ENCODE measurements around the gene BCL11B. TPM values are rescaled to one million over a fixed set of nuclear protein-coding genes. Genes with fewer than 3 reads are reported as not detected.

The BCL11B gene
- total and polyA plus RNA-seq, 2 of the 8 experiments (the other 6 are each of a cell fraction or from before 2014, with no cell fraction given): 0.63 to 5.9 TPM

DNA sequence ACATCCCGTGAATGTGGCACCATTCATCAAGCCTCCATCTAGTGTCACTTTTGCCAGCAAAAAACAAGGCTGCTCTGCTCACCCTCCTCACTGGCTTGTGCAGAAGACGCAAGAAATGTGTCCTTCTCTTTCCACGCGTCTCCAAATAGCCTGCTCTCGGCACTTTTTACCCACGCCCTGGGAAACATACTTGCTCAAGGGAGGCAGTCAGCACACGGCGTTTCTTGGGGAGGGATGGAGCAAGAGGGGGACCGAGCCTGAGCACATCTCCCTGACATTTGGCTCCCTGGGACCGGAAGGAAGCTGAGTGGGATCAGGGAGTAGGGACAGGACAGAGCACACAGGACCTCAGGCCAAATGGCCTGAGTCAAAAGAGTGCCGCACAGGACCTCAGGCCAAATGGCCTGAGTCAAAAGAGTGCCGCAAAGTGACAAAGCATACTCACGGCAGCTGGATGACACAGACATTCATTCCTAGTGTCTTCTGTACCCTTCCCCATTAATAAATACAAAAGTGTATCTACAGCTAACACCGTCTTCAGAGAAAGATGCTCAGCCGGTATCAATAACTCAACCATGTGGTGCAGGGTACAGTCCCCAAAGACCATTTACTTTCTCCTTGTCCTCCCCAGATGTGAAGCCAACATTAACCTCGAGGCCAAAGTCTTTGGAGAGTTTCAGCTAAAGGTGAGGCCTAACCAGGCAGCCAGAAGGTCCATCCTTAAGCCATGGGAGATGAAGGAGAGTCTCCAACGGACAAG, 7.1 kb downstream of the BCL11B start:
- no peaks in the 10 kb centered on the region for H3K9me3 ChIP-seq (ENCODE audit: insufficient read depth in 2 of 2, low read depth in 1 of 2, low read length in 1 of 2)
- ChIA-PET CTCF (ENCODE audit: partially characterized antibody) (interaction anchor here (0.9 to 4.7 kb wide), 19 partner anchors 10 to 229 kb away, joined by 3 to 45 read pairs (median 8); no protein-coding TSS in a partner anchor), POLR2A (ENCODE audit: partially characterized antibody) (interaction anchor here (0.9 kb wide), 1 partner anchor 40 kb away, joined by 3 read pairs; no protein-coding TSS in a partner anchor)
- H3K18ac ChIP-seq (ENCODE audit: extremely low read depth, low read length): no peak overlapping the region
- H3K79me2 ChIP-seq (ENCODE audit: control insufficient read depth in 1 of 2, insufficient read depth in 2 of 2, low read length in 2 of 2): peaks cover 0 to 87% of the 10 kb centered on the region in 2 experiments; a peak in 3 of 4 replicates
- no peak overlapping the region for H2BK120ac ChIP-seq (replicated peaks; ENCODE audit: low read depth, low read length)
- no peak overlapping the region for H2BK5ac ChIP-seq (ENCODE audit: low read depth, low read length)
- no peak overlapping the region for H3K4ac ChIP-seq (replicated peaks; ENCODE audit: insufficient read length, low read depth, low read length)
- H3K56ac ChIP-seq (replicated peaks; ENCODE audit: insufficient read length, low read depth, low read length): no peak overlapping the region
- no peak overlapping the region for H2AFZ ChIP-seq (ENCODE audit: low read length)
- FAIRE-seq (no peak), DNase-seq (ENCODE audit: low read depth in 1 of 2, low spot score in 2 of 2) (no peak)
- H3K27me3 ChIP-seq (replicated peaks in 1 of 4; ENCODE audit: control insufficient read depth in 3 of 4, extremely low read depth in 1 of 4, insufficient read depth in 3 of 4, low read length in 3 of 4): peaks cover 0 to 7% (median 3%) of the 10 kb centered on the region in 4 experiments; a peak in 3 of 7 replicates
- no peak for TF ChIP-seq NANOG (IDR thresholded peaks at IDR 0.05; ENCODE audit: insufficient read depth, low read depth, low read length, poor library complexity, severe bottlenecking)
- TF ChIP-seq ASH2L (IDR thresholded peaks at IDR 0.05; ENCODE audit: low read length): no peak
- TF ChIP-seq, protein P1, sequence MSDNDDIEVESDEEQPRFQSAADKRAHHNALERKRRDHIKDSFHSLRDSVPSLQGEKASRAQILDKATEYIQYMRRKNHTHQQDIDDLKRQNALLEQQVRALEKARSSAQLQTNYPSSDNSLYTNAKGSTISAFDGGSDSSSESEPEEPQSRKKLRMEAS (IDR thresholded peaks at IDR 0.05): no peak
- H4K8ac ChIP-seq (ENCODE audit: extremely low read depth, insufficient read depth, low read length): no peak overlapping the region
- H3K23me2 ChIP-seq (ENCODE audit: low read depth, low read length): peaks cover 4% of the 10 kb centered on the region; the same call in 1 of the 2 replicates
- peak overlapping the region; percentile 71; the same call in 1 of the 2 replicates for H2AK5ac ChIP-seq (ENCODE audit: low read depth, low read length)
- H3K4me3 ChIP-seq (ENCODE audit: extremely low read depth in 1 of 4, insufficient read depth in 2 of 4, low read depth in 3 of 4, low read length in 4 of 4): no peak overlapping the region
- H3K27ac ChIP-seq (ENCODE audit: low read depth, low read length): no peak overlapping the region
- no peaks in the 10 kb centered on the region for H3K36me3 ChIP-seq (ENCODE audit: control insufficient read depth in 2 of 4, insufficient read depth in 4 of 4, low read length in 3 of 4)
- no peak overlapping the region for H3K23ac ChIP-seq (ENCODE audit: insufficient read length)
- H4K20me1 ChIP-seq (replicated peaks in 1 of 2; ENCODE audit: control insufficient read depth in 1 of 2, insufficient read depth in 2 of 2, low read length in 2 of 2): peaks cover 0 to 2% of the 10 kb centered on the region in 2 experiments
- no peak overlapping the region for H4K5ac ChIP-seq (ENCODE audit: insufficient read length, low read depth, low read length)
- no peak overlapping the region; the same call in 1 of the 2 replicates for H2BK12ac ChIP-seq (ENCODE audit: low read depth, low read length)
- WGBS, 2 experiments (ENCODE audit: extremely low coverage in 1 of 2, insufficient coverage in 1 of 2, insufficient read length in 1 of 2, insufficient replicate concordance in 2 of 2, low coverage in 1 of 2, low lambda C conversion rate in 2 of 2, missing lambda C conversion rate in 1 of 2): 85% methylated on average over 17 of the region's 17 CpGs; no CpG with 5 or more reads in 1 of the 2 experiments
- H2BK15ac ChIP-seq (ENCODE audit: low read length): peak overlapping the region; percentile 13; the same call in 1 of the 2 replicates
- H3K4me2 ChIP-seq (ENCODE audit: insufficient read depth in 1 of 2, low read depth in 2 of 2, low read length in 2 of 2): no peak overlapping the region
- no peak overlapping the region for H3K14ac ChIP-seq (ENCODE audit: insufficient read length)
- no peak overlapping the region for H3K9ac ChIP-seq (replicated peaks in 1 of 4; ENCODE audit: extremely low read depth in 1 of 4, low read depth in 3 of 4, low read length in 3 of 4)
- H2BK20ac ChIP-seq (ENCODE audit: low read length): peak overlapping the region; percentile 41; the same call in 1 of the 2 replicates
- peaks cover 10% of the 10 kb centered on the region for H3K79me1 ChIP-seq (ENCODE audit: low read depth, low read length)
- H4K91ac ChIP-seq (replicated peaks; ENCODE audit: insufficient read length, low read length): no peak overlapping the region
- H3K4me1 ChIP-seq (replicated peaks in 1 of 4; ENCODE audit: control insufficient read depth in 3 of 4, insufficient read depth in 4 of 4, low read length in 3 of 4): peaks cover 31 to 40% (median 37%) of the 10 kb centered on the region in 4 experiments

Data from H1 (cell line).